HG03354 (cell line): ENCODE measurements around the gene ESCO1.
"Not testable (repeated sequence)": the region's sequence is repeated elsewhere in the genome, so short reads cannot be mapped to it uniquely, and the experiment has no call there.

Experiments used
- ATAC-seq: cut with Tn5 transposase; IDR thresholded peaks from one replicate; pipeline ENCODE4 v1.9.1; 2021; ENCODE audit warnings: mild to moderate bottlenecking; ENCODE audit not compliant: unreplicated experiment, poor library complexity, severe bottlenecking

The ESCO1 gene, protein sequence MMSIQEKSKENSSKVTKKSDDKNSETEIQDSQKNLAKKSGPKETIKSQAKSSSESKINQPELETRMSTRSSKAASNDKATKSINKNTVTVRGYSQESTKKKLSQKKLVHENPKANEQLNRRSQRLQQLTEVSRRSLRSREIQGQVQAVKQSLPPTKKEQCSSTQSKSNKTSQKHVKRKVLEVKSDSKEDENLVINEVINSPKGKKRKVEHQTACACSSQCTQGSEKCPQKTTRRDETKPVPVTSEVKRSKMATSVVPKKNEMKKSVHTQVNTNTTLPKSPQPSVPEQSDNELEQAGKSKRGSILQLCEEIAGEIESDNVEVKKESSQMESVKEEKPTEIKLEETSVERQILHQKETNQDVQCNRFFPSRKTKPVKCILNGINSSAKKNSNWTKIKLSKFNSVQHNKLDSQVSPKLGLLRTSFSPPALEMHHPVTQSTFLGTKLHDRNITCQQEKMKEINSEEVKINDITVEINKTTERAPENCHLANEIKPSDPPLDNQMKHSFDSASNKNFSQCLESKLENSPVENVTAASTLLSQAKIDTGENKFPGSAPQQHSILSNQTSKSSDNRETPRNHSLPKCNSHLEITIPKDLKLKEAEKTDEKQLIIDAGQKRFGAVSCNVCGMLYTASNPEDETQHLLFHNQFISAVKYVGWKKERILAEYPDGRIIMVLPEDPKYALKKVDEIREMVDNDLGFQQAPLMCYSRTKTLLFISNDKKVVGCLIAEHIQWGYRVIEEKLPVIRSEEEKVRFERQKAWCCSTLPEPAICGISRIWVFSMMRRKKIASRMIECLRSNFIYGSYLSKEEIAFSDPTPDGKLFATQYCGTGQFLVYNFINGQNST

DNA sequence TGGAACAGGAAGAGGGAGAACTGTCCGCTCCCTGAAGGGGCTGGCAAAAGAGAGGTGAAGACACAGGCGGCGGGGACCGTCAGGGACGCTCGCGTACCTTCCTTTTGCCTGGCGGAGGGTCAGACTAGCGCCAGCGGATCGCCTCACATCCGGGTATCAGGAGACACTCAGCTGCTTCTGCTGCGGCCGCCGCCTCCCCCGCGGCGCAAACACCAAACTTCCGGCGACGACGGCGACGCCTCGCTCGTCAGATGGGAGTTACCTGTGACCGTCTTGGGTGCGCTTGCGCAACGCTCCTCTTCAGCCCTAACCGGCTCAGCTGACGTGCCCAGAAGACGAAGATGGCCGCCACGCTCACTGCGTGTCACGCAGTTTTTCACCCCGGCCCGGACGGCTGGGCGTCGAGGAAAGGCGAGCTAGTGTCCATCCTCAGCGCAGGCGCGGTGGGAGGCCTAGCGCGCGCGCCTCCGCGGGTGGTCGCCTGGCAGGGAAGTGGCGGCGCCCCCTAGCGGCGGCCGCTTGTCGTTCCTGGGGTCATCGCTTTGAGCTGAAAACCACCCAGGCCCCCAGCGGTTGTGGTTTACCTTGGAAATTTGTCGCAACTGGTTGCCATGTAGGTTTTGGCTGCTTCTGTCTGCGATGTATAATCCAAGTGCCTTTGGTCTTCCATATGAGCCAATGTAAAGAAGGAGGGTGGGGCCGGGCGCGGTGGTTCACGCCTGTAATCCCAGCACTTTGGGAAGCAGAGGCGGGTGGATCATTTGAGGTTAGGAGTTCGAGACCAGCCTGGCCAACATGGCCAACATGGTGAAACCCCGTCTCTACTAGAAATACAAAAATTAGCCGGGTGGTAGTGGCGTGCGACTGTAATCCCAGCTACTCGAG is at the start of gene ESCO1:
TSS of gene ESCO1 (minus strand) at position 179 of the 885 bp plus-strand sequence. CDS start 25,861 bp downstream, outside the sequence.
- ATAC-seq = peak; percentile 87

DNA sequence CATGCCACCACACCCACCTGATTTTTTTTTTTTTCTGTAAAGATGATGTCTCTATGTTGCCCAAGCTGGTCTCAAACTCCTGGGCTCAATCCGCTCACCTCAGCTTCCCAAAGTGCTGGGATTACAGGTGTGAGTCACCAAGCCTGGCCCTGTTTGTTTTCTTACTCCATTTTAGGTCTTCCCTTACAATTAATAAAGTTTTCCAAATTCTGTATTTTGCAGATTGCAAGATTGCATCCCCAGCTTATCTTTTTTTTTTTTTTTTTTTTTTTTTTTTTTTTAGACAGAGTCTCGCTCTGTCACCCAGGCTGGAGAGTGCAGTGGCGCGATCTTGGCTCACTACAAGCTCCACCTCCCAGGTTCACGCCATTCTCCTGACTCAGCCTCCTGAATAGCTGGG is 39.9 kb upstream of the ESCO1 start:
- not testable (repeated sequence) for ATAC-seq

DNA sequence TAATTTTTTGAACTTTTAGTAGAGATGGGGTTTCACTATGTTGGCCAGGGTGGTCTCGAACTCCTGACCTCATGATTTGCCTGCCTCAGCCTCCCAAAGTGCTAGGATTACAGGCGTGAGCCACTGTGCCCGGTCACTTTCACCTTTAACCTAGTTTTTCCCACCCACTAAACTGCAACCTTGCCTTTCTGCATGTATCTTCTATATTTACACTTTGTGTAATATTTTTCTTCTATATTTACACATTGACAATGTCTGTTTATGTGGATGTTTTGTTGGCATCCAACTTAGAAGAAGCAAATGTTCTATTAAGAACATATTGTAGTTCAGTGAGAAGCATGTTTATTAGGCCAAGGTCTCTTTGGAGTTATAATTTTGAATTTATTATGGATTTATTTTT is 38.3 kb upstream of the ESCO1 start:
- ATAC-seq = no peak

DNA sequence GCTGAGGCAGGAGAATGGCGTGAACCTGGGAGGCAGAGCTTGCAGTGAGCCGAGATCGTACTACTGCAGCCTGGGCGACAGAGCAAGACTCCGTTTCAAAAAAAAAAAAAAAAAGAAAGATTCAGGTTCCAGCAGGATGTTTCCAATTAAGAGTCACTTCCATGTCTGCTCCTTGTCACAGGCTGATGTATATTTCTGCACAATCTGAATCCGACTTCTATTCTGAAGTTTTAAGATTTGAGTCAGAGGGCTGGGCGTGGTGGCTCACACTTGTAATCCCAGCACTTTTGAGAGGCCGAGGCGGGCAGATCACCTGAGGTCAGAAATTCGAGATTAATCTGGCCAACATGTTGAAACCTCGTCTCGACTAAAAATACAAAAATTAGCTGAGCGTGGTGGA is 36.3 kb upstream of the ESCO1 start:
- ATAC-seq = no peak

DNA sequence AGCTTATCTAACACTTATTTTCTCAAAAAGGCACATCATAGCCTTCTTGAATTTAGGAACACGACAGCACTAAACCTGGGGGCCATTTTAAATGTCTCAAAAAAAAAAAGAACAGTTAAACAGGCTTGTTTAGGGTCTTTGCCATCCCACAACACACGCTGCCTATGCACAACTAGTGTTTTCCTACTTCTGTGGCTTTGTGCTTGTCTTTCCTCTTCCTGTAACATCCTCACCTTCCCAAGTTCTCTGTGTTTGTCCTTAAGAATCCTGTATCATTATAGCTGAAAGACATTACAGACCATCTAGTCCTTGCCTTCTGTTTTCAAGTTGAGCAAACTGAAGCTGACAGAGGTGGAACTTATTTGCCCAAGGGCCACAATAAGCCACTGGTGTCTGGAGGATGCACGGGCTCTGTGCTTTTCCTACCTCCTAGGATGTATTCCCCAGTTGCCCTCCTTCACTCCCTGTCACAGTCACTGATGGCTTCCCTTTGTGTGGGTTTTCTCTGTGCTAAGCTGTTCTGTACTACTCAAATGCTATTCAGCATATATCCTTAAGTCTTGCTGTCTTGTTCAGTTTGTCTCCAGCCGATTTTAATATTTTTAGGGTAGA is 34.2 kb upstream of the ESCO1 start:
- no peak for ATAC-seq

DNA sequence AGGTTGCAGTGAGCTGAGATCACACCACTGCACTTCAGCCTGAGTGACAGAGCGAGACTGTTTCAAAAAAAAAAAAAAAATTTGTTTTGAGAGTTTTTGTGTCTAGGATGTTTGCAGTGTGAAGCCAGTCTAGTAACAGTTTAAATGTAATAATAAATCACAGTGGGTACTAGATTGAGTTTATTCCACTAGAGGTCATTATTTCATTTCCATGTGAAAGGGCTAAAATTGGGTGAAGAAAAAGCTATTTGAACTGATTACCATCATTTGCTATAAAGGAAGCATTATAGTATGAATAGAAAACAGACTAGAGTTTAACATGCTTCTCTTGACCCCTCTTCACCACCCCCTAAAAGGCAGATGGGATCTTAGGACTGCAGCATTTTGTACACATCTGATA is 31.9 kb upstream of the ESCO1 start:
- no peak for ATAC-seq

DNA sequence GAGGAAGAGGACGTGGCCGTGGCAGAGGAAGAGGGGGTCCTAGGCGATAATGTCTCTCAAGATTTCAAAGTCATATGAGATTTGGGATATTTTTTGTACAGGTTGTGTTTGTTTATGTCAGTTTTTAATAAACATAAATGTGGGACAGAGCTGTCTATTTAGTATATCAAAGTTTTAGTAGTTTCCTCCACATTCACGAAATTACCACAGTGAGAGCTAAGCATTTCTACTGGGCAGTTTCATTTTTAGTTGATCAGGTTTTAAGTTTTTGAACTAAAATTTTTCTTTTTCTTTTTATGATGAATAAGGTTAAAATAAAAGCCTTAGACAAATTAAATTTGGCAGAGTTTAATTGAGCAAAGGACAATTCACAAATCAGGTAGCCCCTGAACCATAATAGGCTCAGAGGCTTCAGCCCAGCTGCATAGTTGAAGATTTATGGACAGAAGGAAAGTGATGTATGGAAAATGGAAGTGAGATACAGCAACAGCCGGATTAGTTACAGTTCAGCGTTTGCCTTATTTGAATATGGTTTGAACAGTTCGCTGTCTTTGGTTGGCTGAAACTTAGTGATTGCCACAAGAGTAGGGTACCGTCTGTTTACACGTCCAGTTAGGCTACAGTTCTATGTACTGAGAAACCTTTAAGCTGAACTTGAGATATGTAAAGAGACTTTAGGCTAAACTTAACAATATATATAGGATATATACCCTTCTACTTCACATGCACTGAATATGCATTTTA is 28.8 kb upstream of the ESCO1 start:
- ATAC-seq = peak; percentile 98

DNA sequence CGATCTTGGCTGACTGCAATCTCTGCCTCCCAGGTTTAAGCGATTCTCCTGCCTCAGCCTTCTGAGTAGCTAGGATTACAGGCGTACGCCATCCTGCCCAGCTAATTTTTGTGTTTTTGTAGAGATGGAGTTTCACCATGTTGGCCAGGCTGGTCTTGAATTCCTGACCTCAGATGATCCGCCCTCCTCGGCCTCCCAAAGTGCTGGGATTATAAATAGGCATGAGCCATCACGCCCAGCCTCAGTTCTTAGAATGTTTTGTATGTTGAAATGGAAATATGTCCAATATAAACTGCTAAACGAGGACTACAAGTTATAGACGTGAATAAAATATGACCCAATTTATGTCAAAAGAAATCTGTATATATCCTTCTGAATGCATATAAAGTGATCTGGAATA is 21.1 kb upstream of the ESCO1 start:
- not testable (repeated sequence) for ATAC-seq

DNA sequence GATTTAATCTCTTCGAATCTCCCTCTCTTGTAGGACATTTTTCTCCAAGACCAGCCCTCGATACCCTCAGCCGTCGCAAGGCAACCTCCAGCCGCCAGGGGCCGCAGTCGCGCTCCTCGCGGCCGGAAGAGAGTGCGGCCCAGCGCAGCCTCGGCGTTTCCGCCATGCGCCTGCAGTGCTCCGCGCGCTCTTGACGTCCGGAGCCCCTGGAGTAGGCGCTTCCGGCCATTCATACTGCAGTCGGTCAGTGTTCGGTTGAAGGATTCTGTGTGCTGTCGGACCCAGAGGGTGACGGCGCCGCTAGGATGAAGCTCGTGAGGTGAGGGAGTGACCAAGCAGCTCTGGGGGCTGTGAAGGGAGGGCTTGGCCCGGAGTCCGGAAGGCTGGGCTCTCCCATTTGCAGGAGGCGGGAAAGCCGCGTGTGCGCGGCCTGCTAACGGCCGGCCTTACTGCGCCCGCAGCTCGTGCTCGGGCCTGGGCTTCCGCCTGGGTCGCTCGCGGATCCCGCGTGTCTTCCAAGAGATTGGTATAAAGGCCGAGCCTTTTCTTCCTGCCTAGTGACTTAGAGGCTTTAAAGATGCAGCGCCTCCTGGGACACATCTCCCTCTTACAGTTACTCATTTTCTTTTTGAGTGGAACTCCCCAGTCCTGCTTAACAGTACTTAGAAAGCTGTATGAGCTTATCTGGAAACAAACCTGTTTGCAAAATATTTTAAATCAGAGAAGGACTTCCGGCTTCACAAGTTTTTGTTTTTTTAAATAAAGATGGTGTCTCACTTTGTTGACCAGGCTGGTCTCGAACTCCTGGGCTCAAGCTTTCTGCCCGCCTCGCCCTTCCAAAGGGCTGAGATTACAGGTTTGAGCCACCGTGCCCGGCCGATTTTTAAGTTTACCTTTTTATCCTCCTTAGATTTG is 11.9 kb upstream of the ESCO1 start, which contains the start of gene SNRPD1:
TSS of gene SNRPD1 (plus strand) at position 190 of the 915 bp plus-strand sequence. CDS start at position 306, 116 bp downstream.
- peak; percentile 98 for ATAC-seq

DNA sequence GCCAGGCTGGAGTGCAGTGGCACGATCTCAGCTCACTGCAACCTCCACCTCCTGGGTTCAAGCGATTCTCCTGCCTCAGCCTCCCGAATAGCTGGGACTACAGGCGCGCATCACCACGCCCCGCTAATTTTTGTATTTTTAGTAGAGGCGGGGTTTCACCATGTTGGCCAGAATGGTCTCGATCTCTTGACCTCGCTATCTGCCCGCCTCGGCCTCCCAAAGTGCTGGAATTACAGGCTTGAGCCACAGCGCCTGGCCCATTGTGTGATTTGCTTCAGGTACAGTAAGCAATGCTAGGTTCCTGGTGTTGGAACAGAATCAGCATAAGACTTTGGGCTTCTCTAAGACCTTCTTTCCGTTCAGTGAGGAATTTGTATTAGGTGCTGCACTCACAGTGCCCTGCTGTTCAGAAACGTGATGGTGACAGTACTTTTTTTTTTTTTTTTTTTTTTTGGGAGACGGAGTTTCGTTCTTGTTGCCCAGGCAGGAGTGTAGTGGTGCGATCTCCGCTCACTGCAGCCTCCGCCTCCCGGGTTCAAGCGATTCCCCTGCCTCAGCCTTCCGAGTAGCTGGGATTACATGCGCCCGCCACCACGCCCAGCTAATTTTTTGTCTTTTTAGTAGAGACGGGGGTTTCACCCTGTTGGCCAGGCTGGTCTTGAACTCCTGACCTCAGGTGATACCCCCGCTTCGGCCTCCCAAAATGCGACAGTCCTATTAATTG is 11.1 kb upstream of the ESCO1 start:
- peak; percentile 1 for ATAC-seq

DNA sequence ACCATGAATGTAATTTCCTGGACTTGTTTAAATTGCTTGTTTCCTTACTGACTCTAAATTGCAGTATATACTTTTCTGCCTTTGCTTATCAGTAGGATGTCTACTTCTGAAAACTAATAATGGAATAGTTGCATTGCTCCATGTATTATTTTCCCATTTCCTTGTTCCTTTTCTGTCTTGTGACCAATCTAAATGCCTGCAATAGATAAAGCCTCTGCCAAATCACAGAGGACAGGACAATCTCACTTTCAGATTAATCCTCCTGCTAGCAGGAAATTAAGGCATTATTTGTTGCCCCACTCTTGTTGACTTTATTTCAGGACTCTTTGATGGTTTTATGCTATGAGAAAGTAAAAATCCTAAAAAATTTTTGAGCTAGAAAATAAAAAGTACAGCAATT is 4.7 kb upstream of the ESCO1 start:
- ATAC-seq = no peak

DNA sequence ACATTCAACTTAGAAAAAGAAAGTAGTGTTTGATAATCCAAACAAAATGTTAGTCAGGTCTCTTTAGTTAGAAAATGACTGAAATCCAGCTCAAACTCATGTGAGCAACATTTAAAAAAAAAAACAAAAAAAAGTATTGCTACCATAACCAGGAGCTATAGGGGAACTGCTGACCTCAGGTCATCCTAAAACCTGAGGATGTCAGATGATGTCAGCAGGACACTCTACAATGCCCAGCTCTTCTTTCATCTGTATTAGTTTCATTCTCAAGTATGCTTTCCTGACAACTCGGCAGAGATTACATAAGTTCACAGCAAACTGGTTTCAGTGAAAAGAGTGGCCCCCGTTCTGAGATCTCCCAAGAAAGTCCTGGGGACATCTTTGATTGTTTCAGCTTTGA is 4.2 kb upstream of the ESCO1 start:
- no peak for ATAC-seq

DNA sequence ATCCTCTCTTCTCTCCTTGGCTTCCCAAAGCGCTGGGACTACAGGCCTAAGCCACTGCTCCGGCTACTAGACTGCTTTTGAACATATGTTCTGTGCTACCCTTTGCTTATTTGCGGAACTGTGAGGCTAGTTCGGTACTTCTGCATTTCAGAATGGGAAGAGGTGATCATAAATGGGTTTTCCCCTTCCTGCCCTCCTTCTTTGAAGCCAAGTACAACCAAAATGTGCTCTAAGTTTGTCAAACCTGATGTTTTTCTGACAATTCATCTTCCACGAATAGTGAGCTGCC is 1.7 kb upstream of the ESCO1 start:
- no peak for ATAC-seq

DNA sequence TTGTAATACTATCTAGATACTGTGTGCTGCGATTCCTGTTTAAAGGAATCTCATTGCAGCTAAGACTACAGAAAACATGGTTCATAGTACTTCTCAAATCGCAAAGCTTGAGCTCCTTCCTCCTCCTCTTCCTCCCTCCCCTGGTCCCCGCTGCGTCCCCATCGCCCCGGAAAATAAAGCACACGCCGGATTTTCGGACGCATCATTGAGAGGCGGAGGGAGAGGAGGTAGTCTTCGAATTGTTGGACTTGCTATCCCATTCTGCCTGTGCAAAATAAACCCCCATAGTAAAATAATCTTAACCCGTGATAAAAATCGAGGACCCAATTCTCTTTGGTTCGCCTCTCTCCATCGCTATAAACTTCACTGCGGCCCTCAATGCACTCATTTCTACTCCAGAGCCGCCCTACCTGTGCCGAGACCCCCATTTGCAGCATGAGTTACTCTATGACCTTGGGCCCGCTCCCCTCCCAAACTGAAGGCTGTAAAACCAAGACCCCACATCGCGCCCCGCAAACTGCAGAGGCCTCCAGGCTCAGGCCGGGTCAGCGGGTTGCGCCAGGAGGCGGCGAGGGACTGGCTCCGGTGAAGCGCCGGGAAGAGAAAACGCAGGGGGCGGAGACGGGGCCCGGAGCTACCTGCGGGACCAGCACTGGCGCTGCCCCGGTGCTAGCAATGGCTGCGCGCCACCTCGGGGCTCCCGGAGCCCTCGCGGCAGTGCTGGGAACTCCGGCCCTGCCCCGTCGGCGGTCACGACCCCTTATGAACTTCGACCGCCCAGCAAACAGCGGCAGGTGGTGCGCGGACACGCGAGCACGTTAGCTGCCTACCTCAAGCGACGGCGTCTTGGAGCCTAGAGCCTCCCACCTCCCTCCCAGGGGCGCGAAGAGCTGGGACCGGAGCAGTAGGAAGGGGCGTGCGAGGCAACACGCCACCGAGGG is 649 bp downstream of the ESCO1 start:
- peak; percentile 50 for ATAC-seq

DNA sequence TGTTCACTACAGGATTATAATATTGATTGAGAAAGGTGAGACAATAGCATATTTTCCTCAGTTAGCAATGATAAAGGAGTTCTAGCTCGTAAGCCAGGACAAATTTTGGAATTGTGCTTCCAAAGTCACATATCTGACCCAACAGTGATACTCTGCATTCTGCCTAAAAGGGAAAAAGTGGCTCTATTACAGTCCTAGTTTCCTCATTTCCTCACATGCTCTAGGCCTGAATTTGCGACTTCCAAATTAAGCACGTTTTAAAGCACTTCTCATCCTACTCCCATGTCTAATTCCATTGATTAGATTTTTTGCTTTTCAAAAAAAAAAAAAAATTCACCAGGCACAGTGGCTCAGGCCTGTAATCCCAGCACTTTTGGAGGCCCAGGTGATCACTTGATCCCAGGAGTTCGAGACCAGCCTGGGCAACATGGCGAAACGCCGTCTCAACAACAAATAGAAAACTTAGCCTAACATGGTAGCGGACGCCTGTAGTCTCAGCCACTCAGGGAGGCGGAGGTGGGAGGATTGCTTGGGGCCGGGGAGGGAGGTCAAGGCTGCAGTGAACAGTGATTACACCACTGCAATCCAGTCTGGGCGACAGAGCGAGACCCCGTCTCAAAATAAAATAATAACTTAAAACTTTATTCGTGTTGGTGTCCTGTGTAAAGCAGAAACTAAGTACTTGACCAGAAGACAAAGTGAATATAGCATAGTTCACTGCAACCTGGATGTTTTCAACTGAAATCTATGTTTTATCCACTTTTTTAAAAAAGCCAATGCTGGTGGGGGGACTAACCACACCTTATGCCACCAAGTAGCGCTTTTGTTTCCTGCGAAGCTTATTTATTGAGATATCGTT is 1.5 kb downstream of the ESCO1 start:
- ATAC-seq = no peak
